Hematopoietic multipotent progenitor cell treated with erythropoietin and hydrocortisone succinate and interleukin-3 and kit ligand, for 17 days (in vitro differentiated cells): ENCODE measurements around the gene GTF3C6.
"Not testable (repeated sequence)": the region's sequence is repeated elsewhere in the genome, so short reads cannot be mapped to it uniquely, and the experiment has no call there.

Source experiments
- DNase-seq: peaks from one replicate; pipeline ENCODE4 v3.0.0-alpha.2; 2015; ENCODE audit warnings: low spot score

Gene GTF3C6

GRCh38 chr6:110979565-110980101 lies 21.1 kb downstream of the GTF3C6 start:
- DNase-seq: no peak

DNA sequence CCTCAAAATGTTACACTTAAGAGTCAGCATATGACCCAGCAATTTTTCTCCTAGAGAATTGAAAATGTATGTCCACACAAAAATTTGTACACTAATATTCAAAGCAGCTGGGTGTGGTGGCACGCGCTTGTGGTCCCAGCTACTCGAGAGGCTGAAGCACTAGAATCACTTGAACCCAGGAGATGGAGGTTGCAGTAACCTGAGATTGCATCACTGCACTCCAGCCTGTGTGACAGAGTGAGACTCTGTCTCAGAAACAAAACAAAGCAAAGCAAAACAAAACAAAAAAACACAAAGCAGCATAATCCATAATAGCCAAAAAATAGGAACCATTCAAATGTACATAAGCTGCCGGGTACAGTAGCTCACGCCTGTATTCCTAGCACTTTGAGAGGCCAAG lies 21.7 kb downstream of the GTF3C6 start:
- no peak for DNase-seq

GRCh38 chr6:110980648-110981047 lies 22.1 kb downstream of the GTF3C6 start:
- no peak for DNase-seq

DNA sequence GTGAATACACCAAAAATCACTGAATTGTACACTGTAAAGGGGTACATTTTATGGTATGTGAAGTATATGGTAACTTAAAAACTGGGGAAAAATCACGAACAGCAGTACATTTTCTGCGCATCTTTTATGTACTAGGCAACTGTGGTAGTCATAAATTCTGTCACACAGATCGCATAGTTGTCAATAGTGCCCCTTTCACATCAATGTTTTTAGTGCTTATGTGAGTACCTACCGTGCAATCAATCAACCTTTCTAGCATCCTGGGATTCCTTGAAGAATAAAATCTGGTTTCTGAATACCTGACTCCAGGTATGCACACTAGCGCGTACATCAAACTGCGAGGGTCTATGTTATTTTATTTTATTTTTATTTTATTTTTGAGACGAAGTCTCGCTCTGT lies 22.7 kb downstream of the GTF3C6 start:
- DNase-seq: peak; percentile 41

- no peak for DNase-seq
These were observed 32.5 kb downstream of the GTF3C6 start for GRCh38 chr6:110990840-110991576.

DNA sequence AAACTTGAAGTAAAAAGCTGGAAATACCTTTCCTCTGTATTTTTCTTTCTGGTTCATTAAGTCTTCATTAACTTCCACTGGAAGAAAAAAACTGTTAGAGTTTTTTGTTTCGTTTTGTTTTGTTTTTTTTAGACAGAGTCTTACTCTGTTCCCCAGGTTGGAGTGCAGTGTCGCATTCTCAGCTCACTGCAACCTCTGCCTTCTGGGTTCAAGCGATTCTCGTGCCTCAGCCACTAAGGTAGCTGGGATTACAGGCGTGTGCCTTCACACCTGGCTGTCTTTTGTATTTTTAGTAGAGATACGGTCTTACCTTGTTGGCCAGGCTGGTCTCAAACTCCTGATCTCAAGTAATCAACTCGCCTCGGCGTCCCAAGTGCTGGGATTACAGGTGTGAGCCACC lies 38.2 kb downstream of the GTF3C6 start:
- DNase-seq: no peak

GRCh38 chr6:110999634-111000270 lies 41.2 kb downstream of the GTF3C6 start:
- peak; percentile 71 for DNase-seq

GRCh38 chr6:111002350-111002749 lies 43.8 kb downstream of the GTF3C6 start:
- no peak for DNase-seq

DNA sequence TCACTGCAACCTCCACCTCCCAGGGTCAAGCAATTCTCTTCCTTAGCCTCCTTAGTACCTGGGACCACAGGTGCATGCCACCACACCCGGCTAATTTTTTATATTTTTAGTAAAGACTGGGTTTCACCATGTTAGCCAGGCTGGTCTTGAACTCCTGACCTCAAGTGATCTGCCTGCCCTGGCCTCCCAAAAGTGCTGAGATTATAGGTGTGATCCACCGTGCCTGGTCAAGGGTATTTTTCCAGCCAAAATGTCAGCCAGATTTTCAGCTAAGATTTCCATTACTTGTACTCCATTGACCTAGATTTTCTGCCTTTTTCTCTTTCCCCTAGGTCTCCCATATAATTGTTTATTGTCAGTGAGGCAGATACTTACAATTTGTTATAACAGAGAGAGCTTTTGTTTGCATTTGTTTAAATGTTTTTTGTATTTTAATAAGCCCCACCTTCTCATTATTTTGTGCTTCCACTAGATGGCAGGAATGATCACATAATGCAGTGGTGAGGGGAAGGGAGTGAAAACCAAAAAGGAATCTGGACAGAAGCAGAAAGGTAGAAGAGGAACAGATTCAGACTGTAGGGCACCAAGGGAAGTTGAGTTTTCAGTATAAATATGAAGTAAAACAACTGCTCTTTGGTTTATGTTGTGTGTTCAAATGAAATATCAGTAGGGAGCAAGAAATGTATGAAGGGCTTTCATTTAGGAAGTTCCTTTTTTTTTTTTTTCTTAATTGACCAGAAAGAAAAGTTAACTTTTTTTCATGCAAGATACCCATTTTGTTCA lies 53.0 kb downstream of the GTF3C6 start:
- peak; percentile 21 for DNase-seq

DNA sequence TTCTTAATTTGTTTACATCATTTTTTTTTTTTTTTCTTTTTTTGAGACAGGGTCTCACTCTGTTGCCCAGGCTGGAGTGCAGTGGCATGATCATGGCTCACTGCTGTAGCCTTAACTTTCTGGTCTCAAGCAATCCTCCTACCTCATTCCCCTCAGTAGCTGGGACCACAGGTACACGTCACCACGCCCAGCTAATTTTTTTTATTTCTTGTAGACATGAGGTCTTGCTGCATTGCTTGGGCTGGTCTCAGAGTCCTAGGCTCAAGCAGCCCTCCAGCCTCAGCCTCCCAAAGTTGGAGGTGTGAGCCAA lies 53.6 kb downstream of the GTF3C6 start:
- no peak for DNase-seq

DNA sequence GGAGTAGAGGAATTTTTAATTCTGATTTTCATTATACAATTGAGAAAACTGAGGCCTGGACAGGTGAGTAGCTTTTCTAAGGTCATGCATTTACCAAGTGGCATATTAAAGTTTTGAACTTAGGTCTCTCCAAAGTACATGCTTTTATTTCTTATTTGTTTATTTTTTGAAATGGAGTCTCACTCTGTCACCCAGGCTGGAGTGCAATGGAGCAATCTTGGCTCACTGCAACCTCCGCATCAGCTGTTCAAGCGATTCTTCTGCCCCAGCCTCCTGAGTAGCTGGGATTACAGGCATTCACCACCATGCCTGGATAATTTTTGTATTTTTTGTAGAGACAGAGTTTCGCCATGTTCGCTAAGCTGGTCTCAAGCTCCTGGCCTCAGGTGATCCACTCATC lies 54.0 kb downstream of the GTF3C6 start:
- DNase-seq: not testable (repeated sequence)

DNA sequence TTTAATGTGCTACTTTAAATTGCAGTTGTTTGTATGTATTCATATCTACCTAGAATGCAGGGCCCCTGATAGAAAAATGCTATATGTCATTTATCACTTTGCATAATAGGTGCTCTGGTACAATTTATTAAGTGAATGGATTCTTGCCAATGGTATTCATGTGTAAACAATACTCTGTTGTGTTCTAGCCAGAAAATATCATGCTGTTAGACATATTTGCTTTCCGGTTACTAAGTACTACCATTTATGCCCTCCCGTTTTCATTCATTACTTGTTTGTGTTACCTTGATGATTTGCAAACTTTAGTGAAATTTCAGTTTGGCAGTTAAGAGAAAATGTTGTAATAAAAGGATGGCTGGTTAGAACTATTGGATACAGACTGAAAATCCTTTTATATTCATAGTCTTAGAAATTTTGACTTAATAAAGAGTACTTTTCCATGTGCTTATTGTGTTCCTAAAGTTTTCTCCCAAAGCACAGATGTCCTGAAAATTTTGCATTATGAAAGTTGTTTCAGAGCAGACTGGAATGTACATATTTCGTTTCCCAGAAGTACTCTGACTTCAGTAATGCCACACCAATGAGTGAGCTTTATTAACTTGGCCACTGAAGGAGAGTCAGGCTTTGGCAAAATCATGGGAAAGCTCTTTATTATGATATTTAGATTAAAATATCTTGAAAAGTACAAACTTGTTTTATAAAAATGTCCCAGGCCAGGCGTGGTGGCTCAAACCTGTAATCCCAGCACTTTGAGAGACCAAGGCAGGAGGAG lies 54.8 kb downstream of the GTF3C6 start:
- DNase-seq: no peak

GRCh38 chr6:111015389-111016124 lies 57.1 kb downstream of the GTF3C6 start:
- DNase-seq: no peak

- not testable (repeated sequence) for DNase-seq
These were observed 58.7 kb downstream of the GTF3C6 start for GRCh38 chr6:111017241-111017640.
